IMR-90 (cell line): ENCODE results near the gene SH3BP4. TPM values are rescaled to one million over a fixed set of nuclear protein-coding genes. Genes with fewer than 3 reads are reported as not detected.

ENCODE experiments used
- ATAC-seq: fragments of 200-7000 bp; cut with Tn5 transposase; 2 replicates; pipeline ENCODE4 v1.9.1; 2020; ENCODE audit warnings: low read depth, mild to moderate bottlenecking, moderate library complexity
- BruUV-seq: library from RNA; stranded (reverse); fragments of 400-500 nt; replicated peaks from 2 replicates; lab custom pipeline; 2021; lab: Mats Ljungman, UMichigan
- CTCF ChIA-PET: fragments of 300-600 bp; formaldehyde crosslinking; extraction: SDS; loops from one replicate; lab custom pipeline; 2021; ENCODE audit warnings: antibody characterized with exemption; lab: Yijun Ruan, JAX
- POLR2A ChIA-PET: fragments of 300-600 bp; sonication (Branson Sonifier 250); formaldehyde crosslinking; loops from one replicate; lab custom pipeline; 2022; ENCODE audit warnings: antibody characterized with exemption; ENCODE audit not compliant: unreplicated experiment; lab: Charles Lee
- DNase-seq: peaks from one replicate; pipeline ENCODE4 v3.0.0; 2013
- H2AFZ ChIP-seq: replicated peaks from 2 replicates; pipeline ENCODE3; 2013; ENCODE audit warnings: low read length, mild to moderate bottlenecking; ENCODE audit not compliant: poor library complexity
- H2AK5ac ChIP-seq: 2 replicates; pipeline ENCODE4 v1.6.1; 2013; ENCODE audit warnings: low read depth, low read length, inconsistent platforms
- H2AK9ac ChIP-seq: replicated peaks from 2 replicates; pipeline ENCODE3; 2013; ENCODE audit warnings: mild to moderate bottlenecking, low read depth, low read length, moderate library complexity; ENCODE audit not compliant: poor library complexity
- H2BK120ac ChIP-seq: 2 replicates; pipeline ENCODE4 v1.6.1; 2013; ENCODE audit warnings: low read depth, low read length, inconsistent platforms
- H2BK15ac ChIP-seq: 3 replicates; pipeline ENCODE4 v1.6.1; 2013; ENCODE audit warnings: low read depth, low read length, inconsistent platforms
- H2BK20ac ChIP-seq: 2 replicates; pipeline ENCODE4 v1.6.1; 2013; ENCODE audit warnings: low read depth, mild to moderate bottlenecking, inconsistent platforms, low read length, moderate library complexity
- H2BK5ac ChIP-seq: 2 replicates; pipeline ENCODE4 v1.6.1; 2013; ENCODE audit warnings: mild to moderate bottlenecking, low read depth, low read length, inconsistent platforms; ENCODE audit not compliant: poor library complexity, severe bottlenecking
- H3K14ac ChIP-seq: replicated peaks from 2 replicates; pipeline ENCODE4 v1.6.1; 2013; ENCODE audit warnings: low read depth, low read length, inconsistent platforms
- H3K18ac ChIP-seq: 2 replicates; pipeline ENCODE4 v1.6.1; 2013; ENCODE audit warnings: low read depth, low read length, control low read depth
- H3K23ac ChIP-seq: 2 replicates; pipeline ENCODE4 v1.6.1; 2013; ENCODE audit warnings: low read depth, low read length, inconsistent platforms
- H3K27ac ChIP-seq: 2 replicates; pipeline ENCODE4 v1.5.1; 2013; ENCODE audit warnings: mild to moderate bottlenecking, control low read depth, low read length; ENCODE audit not compliant: insufficient read depth
- H3K27me3 ChIP-seq: 2 replicates; pipeline ENCODE4 v1.6.1; 2013; ENCODE audit warnings: low read length; ENCODE audit not compliant: control insufficient read depth, insufficient read depth
- H3K36me3 ChIP-seq: 2 replicates; pipeline ENCODE4 v1.6.1; 2013; ENCODE audit warnings: low read length, mixed read lengths; ENCODE audit not compliant: control insufficient read depth, insufficient read depth
- H3K4ac ChIP-seq: 2 replicates; pipeline ENCODE4 v1.6.1; 2013; ENCODE audit warnings: low read depth, low read length, inconsistent platforms
- H3K4me1 ChIP-seq: 2 replicates; pipeline ENCODE4 v1.6.1; 2013; ENCODE audit warnings: low read length, mixed read lengths; ENCODE audit not compliant: control insufficient read depth, insufficient read depth
- H3K4me2 ChIP-seq: 2 replicates; pipeline ENCODE4 v1.6.1; 2013; ENCODE audit warnings: low read depth, mild to moderate bottlenecking, control low read depth, low read length, moderate library complexity
- H3K4me3 ChIP-seq: 2 replicates; pipeline ENCODE4 v1.5.1; 2013; ENCODE audit warnings: low read depth, mild to moderate bottlenecking, control low read depth, low read length, moderate library complexity; ENCODE audit not compliant: insufficient read depth
- H3K56ac ChIP-seq: 2 replicates; pipeline ENCODE4 v1.6.1; 2013; ENCODE audit warnings: low read length, inconsistent platforms; ENCODE audit not compliant: insufficient read depth; ENCODE audit errors: extremely low read depth
- H3K79me1 ChIP-seq, 2 experiments: 2 replicates each; pipeline ENCODE4 v1.6.1; 2013; ENCODE audit warnings: low read length in 2 of 2, inconsistent platforms in 1 of 2, low read depth in 1 of 2
- H3K9ac ChIP-seq: 2 replicates; pipeline ENCODE4 v1.6.1; 2013; ENCODE audit warnings: low read depth, low read length, control low read depth
- H3K9me1 ChIP-seq: 2 replicates; pipeline ENCODE4 v1.6.1; 2013; ENCODE audit warnings: low read length, inconsistent platforms; ENCODE audit not compliant: insufficient read depth
- H3K9me3 ChIP-seq: 2 replicates; pipeline ENCODE4 v1.6.1; 2013; ENCODE audit warnings: low read length; ENCODE audit not compliant: control insufficient read depth, insufficient read depth
- H4K20me1 ChIP-seq: 2 replicates; pipeline ENCODE4 v1.6.1; 2013; ENCODE audit warnings: low read length, inconsistent platforms; ENCODE audit not compliant: insufficient read depth
- H4K5ac ChIP-seq: 2 replicates; pipeline ENCODE4 v1.6.1; 2013; ENCODE audit warnings: mild to moderate bottlenecking, low read depth, low read length, control low read depth
- H4K8ac ChIP-seq, 2 experiments: 2 replicates each; pipeline ENCODE4 v1.6.1; 2013; ENCODE audit warnings: low read depth in 2 of 2, low read length in 2 of 2, control low read depth in 1 of 2, inconsistent platforms in 1 of 2
- H4K91ac ChIP-seq: 2 replicates; pipeline ENCODE4 v1.6.1; 2013; ENCODE audit warnings: low read depth, low read length, inconsistent platforms; ENCODE audit not compliant: insufficient read depth
- CEBPB ChIP-seq: IDR thresholded peaks from 2 replicates; pipeline ENCODE4 v1.6.1; 2012; ENCODE audit warnings: low read depth, low read length, improper control_type of control experiment
- CHD1 ChIP-seq: IDR thresholded peaks from 2 replicates; pipeline ENCODE4 v1.6.1; 2012; ENCODE audit warnings: low read depth, low read length, improper control_type of control experiment
- FOS ChIP-seq: fragments of 150-350 bp; IDR thresholded peaks from 2 replicates; pipeline ENCODE4 v1.6.1; 2016; ENCODE audit warnings: low read depth, low read length
- MAFK ChIP-seq: IDR thresholded peaks from 2 replicates; pipeline ENCODE4 v1.6.1; 2012; ENCODE audit warnings: low read depth, low read length, improper control_type of control experiment
- MXI1 ChIP-seq: IDR thresholded peaks from 2 replicates; pipeline ENCODE4 v1.6.1; 2012; ENCODE audit warnings: low read depth, mild to moderate bottlenecking, low read length, moderate library complexity, borderline replicate concordance
- NFE2L2 ChIP-seq: fragments of 150-350 bp; IDR thresholded peaks from 2 replicates; pipeline ENCODE4 v1.6.1; 2016; ENCODE audit warnings: low read depth, mild to moderate bottlenecking, low read length
- POLR2A ChIP-seq: IDR thresholded peaks from 2 replicates; pipeline ENCODE4 v1.6.1; 2012; ENCODE audit warnings: mild to moderate bottlenecking, low read depth, low read length
- WGBS, 2 experiments: methylation state at CpG; one replicate each; pipeline versions ENCODE4 v1.1.5 to v1.1.7; 2013; ENCODE audit warnings: missing lambda C conversion rate in 2 of 2; ENCODE audit not compliant: insufficient read length in 1 of 2; ENCODE audit errors: extremely low coverage in 2 of 2; 5-methylcytosine and 5-hydroxymethylcytosine counted together
- dilution Hi-C: fragments of 300-500 bp; cut with HindIII; formaldehyde crosslinking; loops from one replicate; pipeline ENCODE4 v1.14.3; 2018; ENCODE audit warnings: low sequenced_read_pairs; ENCODE audit not compliant: unreplicated experiment
- in situ Hi-C: fragments of 300-500 bp; cut with MboI; formaldehyde crosslinking; loops from 3 replicates; pipeline ENCODE4 v1.14.3; 2019; ENCODE audit warnings: low sequenced_read_pairs, inconsistent platforms, mixed read lengths
- intact Hi-C: fragments of 100-400 bp; cut with micrococcal nuclease; formaldehyde crosslinking; loops from 2 replicates; pipeline ENCODE4 v1.10.0; 2022
- polyA plus RNA-seq, 3 experiments: library from polyadenylated mRNA; depleted of rRNA; stranded (reverse); fragments of >200 nt; gene quantifications; 2 replicates each; pipeline ENCODE4 v1.2.3, GENCODE V29; 2012; ENCODE audit warnings: low replicate concordance in 1 of 3
- total RNA-seq: library from RNA; depleted of rRNA; stranded (reverse); fragments of >200 nt; gene quantifications from 2 replicates; pipeline ENCODE4 v1.2.3, GENCODE V29; 2012
- TF ChIP-seq, protein P1 (sequence below): fragments of 150-350 bp; IDR thresholded peaks from 2 replicates; pipeline ENCODE4 v1.6.1; 2016; ENCODE audit warnings: low read depth, mild to moderate bottlenecking, low read length, moderate library complexity, borderline replicate concordance
- TF ChIP-seq, protein P2 (sequence below): conservative IDR thresholded peaks from 2 replicates; pipeline ENCODE4 v1.5.1; 2012; ENCODE audit warnings: mild to moderate bottlenecking, low read depth, low read length, improper control_type of control experiment

SH3BP4 gene
- total and polyA plus RNA-seq, 2 of the 4 experiments (the other 2 are of a cell fraction) = 104 to 122 TPM

- Histone ChIP-seq H3K9me1 (no peaks in the 10 kb centered on the region; the same call in 1 of the 2 replicates), H3K27me3 (no peaks in the 10 kb centered on the region), H3K4me2 (no peak overlapping the region), H3K4ac (no peak overlapping the region), H4K91ac (no peak overlapping the region), H3K14ac (no peak overlapping the region), H3K4me3 (no peak overlapping the region), H2AK5ac (peak overlapping the region; percentile 19; the same call in 1 of the 2 replicates), H3K18ac (no peak overlapping the region), H2BK5ac (no peak overlapping the region), H2AK9ac (peak overlapping the region; percentile 38), H4K5ac (no peak overlapping the region), H2BK120ac (no peak overlapping the region), H3K36me3 (no peaks in the 10 kb centered on the region), H3K23ac (no peak overlapping the region), H2BK15ac (no peak overlapping the region), H3K9ac (no peak overlapping the region), H3K4me1 (peaks cover 6% of the 10 kb centered on the region), H2BK20ac (no peak overlapping the region), H3K27ac (no peak overlapping the region), H4K20me1 (0 out of 2 replicates have a peak, but pooled peaks cover 3% of the 10 kb centered on the region), H2AFZ (peak overlapping the region; percentile 61), H3K9me3 (no peaks in the 10 kb centered on the region), H4K8ac (no peak overlapping the region), H3K79me1 (no peaks in the 10 kb centered on the region), H3K56ac (no peak overlapping the region)
- in situ Hi-C loops = no loop called here
- no peak for ATAC-seq
- intact Hi-C loops = no loop called here
- no TSS peak for BruUV-seq
- WGBS, 2 experiments = no CpG with 5 or more reads among the region's 5 CpGs
- CTCF ChIA-PET = no interaction called here
- TF ChIP-seq POLR2A (no peak), MXI1 (no peak), CHD1 (no peak), MAFK (no peak), FOS (no peak), CEBPB (no peak), NFE2L2 (no peak)
- TF ChIP-seq, protein P1, sequence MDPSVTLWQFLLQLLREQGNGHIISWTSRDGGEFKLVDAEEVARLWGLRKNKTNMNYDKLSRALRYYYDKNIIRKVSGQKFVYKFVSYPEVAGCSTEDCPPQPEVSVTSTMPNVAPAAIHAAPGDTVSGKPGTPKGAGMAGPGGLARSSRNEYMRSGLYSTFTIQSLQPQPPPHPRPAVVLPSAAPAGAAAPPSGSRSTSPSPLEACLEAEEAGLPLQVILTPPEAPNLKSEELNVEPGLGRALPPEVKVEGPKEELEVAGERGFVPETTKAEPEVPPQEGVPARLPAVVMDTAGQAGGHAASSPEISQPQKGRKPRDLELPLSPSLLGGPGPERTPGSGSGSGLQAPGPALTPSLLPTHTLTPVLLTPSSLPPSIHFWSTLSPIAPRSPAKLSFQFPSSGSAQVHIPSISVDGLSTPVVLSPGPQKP = no peak
- TF ChIP-seq, protein P2, sequence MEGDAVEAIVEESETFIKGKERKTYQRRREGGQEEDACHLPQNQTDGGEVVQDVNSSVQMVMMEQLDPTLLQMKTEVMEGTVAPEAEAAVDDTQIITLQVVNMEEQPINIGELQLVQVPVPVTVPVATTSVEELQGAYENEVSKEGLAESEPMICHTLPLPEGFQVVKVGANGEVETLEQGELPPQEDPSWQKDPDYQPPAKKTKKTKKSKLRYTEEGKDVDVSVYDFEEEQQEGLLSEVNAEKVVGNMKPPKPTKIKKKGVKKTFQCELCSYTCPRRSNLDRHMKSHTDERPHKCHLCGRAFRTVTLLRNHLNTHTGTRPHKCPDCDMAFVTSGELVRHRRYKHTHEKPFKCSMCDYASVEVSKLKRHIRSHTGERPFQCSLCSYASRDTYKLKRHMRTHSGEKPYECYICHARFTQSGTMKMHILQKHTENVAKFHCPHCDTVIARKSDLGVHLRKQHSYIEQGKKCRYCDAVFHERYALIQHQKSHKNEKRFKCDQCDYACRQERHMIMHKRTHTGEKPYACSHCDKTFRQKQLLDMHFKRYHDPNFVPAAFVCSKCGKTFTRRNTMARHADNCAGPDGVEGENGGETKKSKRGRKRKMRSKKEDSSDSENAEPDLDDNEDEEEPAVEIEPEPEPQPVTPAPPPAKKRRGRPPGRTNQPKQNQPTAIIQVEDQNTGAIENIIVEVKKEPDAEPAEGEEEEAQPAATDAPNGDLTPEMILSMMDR = no peak
- dilution Hi-C loops = no loop called here
- no peak for DNase-seq
- POLR2A ChIA-PET = no interaction called here
Observed at GRCh38 chr2:234916674-234917073, 35.1 kb upstream of the SH3BP4 start.
